A673 (cell line): Measurements from ENCODE around the gene ZFYVE9.

ENCODE experiments used
- CTCF ChIP-seq: fragments of 300-800, 200-600 bp; sonication (generic); conservative IDR thresholded peaks from 2 replicates; pipeline ENCODE4 v1.5.1; 2017; ENCODE audit warnings: low read depth, mild to moderate bottlenecking, antibody characterized with exemption, low read length, moderate library complexity, mixed read lengths
- EZH2 ChIP-seq: fragments of 200-600 bp; sonication (generic); IDR thresholded peaks from 2 replicates; pipeline ENCODE4 v1.6.1; 2017; ENCODE audit warnings: borderline replicate concordance, low read depth, mild to moderate bottlenecking, mixed read lengths, antibody characterized with exemption, low read length; ENCODE audit not compliant: poor library complexity, severe bottlenecking

- TF ChIP-seq CTCF (no peak), EZH2 (no peak)
Measured at GRCh38 chr1:52386458-52386857, 244.6 kb downstream of the ZFYVE9 start.
